GM19395 (cell line): ENCODE data around the gene ALG14.
"Not testable (repeated sequence)": the region's sequence is repeated elsewhere in the genome, so short reads cannot be mapped to it uniquely, and the experiment has no call there.

ENCODE experiments used
- ATAC-seq: cut with Tn5 transposase; IDR thresholded peaks from one replicate; pipeline ENCODE4 v1.9.1; 2021; ENCODE audit warnings: mild to moderate bottlenecking, moderate library complexity; ENCODE audit not compliant: unreplicated experiment

Gene ALG14

GRCh38 chr1:95043141-95043980, 29.4 kb downstream of the ALG14 start:
- peak; percentile 97 for ATAC-seq

GRCh38 chr1:95042286-95042685, 30.5 kb downstream of the ALG14 start:
- no peak for ATAC-seq

- no peak for ATAC-seq
Measured at GRCh38 chr1:95041491-95042165, 31.1 kb downstream of the ALG14 start.

DNA sequence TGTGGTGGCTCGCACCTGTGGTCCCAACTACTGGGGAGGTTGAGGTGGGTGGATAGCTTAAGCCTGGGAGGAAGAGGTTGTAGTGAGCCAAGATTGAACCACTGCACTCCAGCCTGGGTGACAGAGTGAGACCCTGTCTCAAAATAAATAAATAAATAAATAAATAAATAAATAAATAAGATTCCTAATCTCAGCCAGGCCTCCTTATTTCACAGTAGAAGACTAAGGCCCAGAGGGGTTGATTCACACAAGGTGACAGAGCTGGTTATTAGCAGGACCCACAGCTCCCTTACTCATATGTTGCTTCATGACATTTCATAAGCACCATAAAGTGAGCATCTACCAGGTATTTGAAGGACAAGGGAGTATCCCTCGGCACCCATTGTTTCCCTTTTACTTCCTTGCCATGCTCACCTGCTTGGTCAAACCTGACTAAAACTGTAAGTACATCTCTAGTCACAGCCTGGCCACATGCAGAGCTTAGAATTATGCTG, 32.7 kb downstream of the ALG14 start:
- no peak for ATAC-seq

- ATAC-seq: no peak
Measured at GRCh38 chr1:95039360-95040031, 33.3 kb downstream of the ALG14 start.

- ATAC-seq: no peak
Measured at GRCh38 chr1:95035536-95035935, 37.2 kb downstream of the ALG14 start.

DNA sequence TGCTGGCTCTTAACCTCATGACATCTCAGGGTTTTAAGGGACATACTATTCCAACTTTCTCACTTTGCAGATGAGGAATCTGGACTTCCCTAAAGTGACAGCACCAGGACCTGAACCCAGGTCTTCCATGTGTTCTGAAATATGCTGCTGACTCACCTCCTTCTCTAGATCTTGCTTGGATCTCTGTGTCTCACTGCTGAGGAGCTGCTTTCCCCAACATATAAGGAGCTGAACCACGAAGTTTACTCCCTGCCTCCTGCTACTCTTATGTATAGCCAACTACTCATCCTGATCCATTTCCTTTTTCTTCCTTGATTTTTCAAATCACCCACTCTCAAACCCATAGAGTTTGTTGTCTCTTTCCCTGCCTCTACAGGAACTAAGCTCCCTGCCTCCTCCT, 38.2 kb downstream of the ALG14 start:
- no peak for ATAC-seq

GRCh38 chr1:95033843-95034242, 38.9 kb downstream of the ALG14 start:
- ATAC-seq: no peak

DNA sequence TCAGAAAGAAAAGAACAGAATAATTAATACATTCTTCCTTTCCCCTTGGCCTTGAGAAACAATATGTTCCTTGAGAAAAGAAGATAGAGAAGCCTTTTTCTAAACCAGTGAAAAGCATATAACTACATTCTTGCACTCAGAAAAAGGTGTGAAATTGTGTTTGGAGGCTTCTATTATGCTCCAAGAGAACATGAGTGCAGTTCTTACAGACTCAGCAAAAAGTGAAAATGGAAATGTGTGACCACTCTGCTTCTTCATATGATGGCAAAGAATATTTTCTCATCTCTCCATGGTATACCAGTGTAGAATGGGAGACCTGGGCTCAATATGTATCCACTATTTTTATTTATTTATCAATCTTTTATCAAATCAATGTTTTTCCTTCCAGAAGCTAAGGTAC, 43.2 kb downstream of the ALG14 start:
- no peak for ATAC-seq

DNA sequence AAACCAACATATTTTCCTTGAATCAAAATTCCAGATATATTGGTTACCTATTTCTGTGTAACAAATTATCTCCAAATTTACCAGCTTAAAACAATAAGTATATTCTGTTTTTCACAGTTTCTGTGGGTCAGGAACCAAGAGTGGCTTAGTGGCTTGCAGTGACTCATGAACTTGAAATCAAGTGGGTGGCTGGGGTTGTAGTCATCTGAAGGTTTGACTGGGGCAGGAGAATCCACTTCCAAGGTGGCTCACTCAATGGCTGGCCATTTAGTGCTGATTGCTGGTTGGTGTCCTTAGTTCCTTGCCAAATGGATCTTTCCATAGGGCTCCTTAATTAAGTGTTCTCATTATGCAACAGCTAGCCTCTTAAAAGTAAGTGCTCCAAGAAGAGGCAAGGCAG, 43.8 kb downstream of the ALG14 start:
- no peak for ATAC-seq

- ATAC-seq: no peak
Measured at GRCh38 chr1:95027046-95027445, 45.7 kb downstream of the ALG14 start.

GRCh38 chr1:95023399-95024043, 49.2 kb downstream of the ALG14 start:
- ATAC-seq: no peak

DNA sequence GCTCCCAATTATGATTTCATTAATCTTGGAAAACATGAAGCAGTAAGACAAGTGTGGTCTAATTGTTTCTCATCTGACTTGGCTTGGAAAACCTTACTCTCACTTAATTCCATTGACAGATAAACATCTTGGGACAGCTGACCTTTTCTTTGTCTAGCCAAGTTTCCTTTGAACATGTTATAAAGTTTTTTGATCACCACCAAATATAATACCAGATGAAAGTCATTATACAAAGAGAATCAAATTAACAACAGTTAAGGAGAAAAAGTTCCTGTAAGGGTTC, 50.2 kb downstream of the ALG14 start:
- no peak for ATAC-seq

GRCh38 chr1:95021805-95022643, 50.7 kb downstream of the ALG14 start:
- no peak for ATAC-seq

GRCh38 chr1:95021119-95021518, 51.6 kb downstream of the ALG14 start:
- no peak for ATAC-seq

DNA sequence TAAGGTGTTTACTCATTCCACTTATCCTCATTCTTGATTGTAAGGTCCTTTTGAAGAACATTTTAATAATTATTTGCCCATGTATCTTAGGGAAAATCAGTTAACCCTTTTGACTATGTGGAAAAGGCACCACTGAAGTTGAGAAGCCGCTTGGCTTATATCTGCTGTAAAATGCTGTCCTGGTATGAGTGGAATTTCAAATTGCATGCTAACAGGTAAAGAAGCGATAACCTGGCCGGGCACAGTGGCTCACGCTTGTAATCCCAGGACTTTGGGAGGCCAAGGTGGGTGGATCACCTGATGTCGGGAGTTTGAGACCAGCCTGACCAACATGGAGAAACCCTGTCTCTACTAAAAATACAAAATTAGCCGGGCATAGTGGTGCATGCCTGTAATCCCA, 53.3 kb downstream of the ALG14 start:
- not testable (repeated sequence) for ATAC-seq

DNA sequence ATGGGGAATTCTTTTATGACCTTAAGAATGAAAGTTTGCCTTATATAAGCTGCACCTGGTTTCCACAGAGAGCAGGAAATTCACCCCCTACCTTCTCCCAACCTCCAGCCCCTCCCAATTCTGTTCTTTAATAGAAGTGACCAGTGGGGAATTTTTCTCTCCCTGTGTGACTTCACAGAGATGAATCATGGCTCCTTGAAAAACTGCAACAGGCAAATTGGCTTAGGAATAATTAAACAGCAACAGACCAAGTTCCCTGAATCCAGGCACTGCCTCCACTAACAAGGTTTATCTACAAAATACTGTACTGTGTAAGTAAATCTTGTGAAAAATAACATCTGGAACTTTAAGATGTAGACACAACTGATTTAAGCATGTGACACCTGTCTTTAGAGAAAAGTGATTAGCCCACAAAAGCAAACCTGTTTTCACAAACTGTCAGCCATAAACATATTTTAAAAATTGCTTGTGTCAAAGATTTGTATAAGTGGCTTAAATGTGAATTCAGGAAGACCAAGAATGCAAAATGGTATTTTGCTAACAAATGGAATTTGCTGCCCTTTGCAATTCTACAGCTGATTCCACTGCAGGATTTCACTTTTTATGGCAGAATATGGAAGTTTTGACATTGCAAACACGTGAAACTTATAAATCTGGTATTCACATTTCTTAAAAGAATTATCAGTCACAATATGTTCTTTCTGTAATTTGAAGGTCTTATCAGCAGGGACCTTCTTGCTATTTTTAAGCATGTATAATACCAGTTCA, 54.0 kb downstream of the ALG14 start:
- no peak for ATAC-seq

- no peak for ATAC-seq
Measured at GRCh38 chr1:95017775-95018174, 55.0 kb downstream of the ALG14 start.

DNA sequence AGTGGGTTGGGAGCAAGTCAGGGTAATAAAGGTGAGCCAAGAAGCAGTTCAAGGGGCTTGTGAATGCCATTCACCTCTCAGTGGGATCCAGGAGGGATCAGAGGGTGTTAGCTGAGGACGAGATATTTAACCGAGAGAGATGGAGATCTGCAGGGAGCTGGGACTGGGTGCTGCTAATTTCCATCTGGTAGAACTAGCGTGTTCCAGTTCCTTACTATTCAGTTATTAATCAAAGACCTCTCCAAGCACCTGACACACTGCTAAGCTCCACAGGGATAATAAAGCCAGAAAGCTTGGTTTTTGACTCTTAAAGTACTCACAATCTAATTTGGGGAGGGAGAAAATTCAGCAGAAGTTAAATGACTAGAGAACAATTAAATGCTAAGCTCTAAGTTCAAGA, 57.7 kb downstream of the ALG14 start:
- ATAC-seq: no peak
